SH-SY5Y (cell line): ENCODE measurements around the gene MYO1D.

ENCODE experiments used
- GATA2 ChIP-seq: IDR thresholded peaks from 2 replicates; pipeline ENCODE4 v1.6.1; 2011; ENCODE audit warnings: mild to moderate bottlenecking, low read depth, low read length
- GATA3 ChIP-seq: IDR thresholded peaks from 2 replicates; pipeline ENCODE4 v1.6.1; 2011; ENCODE audit warnings: low read depth, mild to moderate bottlenecking, low read length, moderate library complexity

DNA sequence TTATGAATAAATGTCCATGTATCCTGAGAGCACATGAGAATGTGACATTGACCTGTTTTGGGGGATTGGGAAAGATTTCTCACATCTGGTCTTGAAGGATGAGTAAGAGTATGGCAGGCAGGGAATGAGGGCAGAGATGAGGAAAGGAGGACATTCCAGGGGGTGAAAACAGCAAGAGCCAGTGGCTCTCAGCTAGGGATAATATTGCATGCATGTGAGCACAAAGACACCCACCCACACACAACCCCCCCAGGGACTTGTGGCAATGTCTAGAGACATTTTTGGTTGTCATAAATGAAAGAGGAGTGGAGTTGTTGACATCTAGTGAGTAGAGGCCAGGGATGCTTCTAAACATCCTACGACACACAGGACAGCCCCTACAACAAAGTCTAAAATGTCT is 6.0 kb downstream of the MYO1D start:
- no peak for TF ChIP-seq GATA3
- no peak for TF ChIP-seq GATA2
